Stomach (tissue), 9 donors: ENCODE results near the gene RNF13. TPM values are rescaled to one million over a fixed set of nuclear protein-coding genes. Genes with fewer than 3 reads are reported as not detected.
A peak's percentile ranks its signal among the peaks of the same experiment; 100 is the strongest.

Source experiments
- DNase-seq, 2 donors: peaks; one replicate each; pipeline versions ENCODE4 v3.0.0 to v3.0.0-alpha.2; 2013 to 2019
- H3K27ac ChIP-seq, 5 donors: fragments of 200-600 bp in 4 of 5; sonication (generic) in 4 of 5; one replicate each; pipeline ENCODE4 v1.5.1; 2013 to 2019; ENCODE audit warnings: mild to moderate bottlenecking in 1 of 5, moderate library complexity in 1 of 5
- H3K27me3 ChIP-seq, 3 donors: fragments of 200-600 bp; sonication (generic); one replicate each; pipeline ENCODE4 v1.5.1; 2017 to 2019; ENCODE audit warnings: mixed run types in 1 of 3
- H3K36me3 ChIP-seq, 4 donors: fragments of 200-600 bp; sonication (generic); 1 replicate in 3 of 4; 2 replicates in 1 of 4; pipeline ENCODE4 v1.5.1; 2016 to 2019
- H3K4me1 ChIP-seq, 4 donors: fragments of 200-600 bp; sonication (generic); one replicate each; pipeline ENCODE4 v1.5.1; 2016 to 2019
- H3K4me3 ChIP-seq, 4 donors: fragments of 200-600 bp; sonication (generic) in 3 of 4; one replicate each; pipeline ENCODE4 v1.5.1; 2016 to 2019; ENCODE audit warnings: mild to moderate bottlenecking in 1 of 4
- H3K9me3 ChIP-seq, 4 donors: fragments of 200-600 bp; sonication (generic); one replicate each; pipeline ENCODE4 v1.5.1; 2016 to 2019
- CTCF ChIP-seq, 7 experiments: fragments of 450-650 bp in 4 of 7; fragments of 200-600 bp in 3 of 7; sonication (generic) in 3 of 7; IDR thresholded peaks; one replicate each; pipeline ENCODE4 v1.5.1; 2016 to 2019; ENCODE audit warnings: antibody characterized with exemption in 7 of 7, control low read depth in 2 of 7, mild to moderate bottlenecking in 1 of 7
- EP300 ChIP-seq: sonication (generic); formaldehyde crosslinking; IDR thresholded peaks from one replicate; pipeline ENCODE4 v1.6.1; 2017; ENCODE audit warnings: antibody characterized with exemption
- POLR2A ChIP-seq, 4 donors: fragments of 450-650 bp; IDR thresholded peaks; one replicate each; pipeline ENCODE4 v1.6.1; 2016; ENCODE audit warnings: antibody characterized with exemption in 4 of 4, control low read depth in 2 of 4, mild to moderate bottlenecking in 1 of 4, moderate library complexity in 1 of 4
- POLR2AphosphoS5 ChIP-seq, 3 donors: sonication (generic); formaldehyde crosslinking; IDR thresholded peaks; one replicate each; pipeline ENCODE4 v1.6.1; 2016; ENCODE audit warnings: antibody characterized with exemption in 3 of 3
- WGBS, 5 donors: extraction: QIAGEN DNeasy Blood & Tissue Kit in 3 of 5; methylation state at CpG; one replicate each; pipeline versions ENCODE4 v1.1.5 to v1.1.7; 2013 to 2018; 5-methylcytosine and 5-hydroxymethylcytosine counted together
- intact Hi-C: fragments of 100-400 bp; cut with DNase I; formaldehyde crosslinking; loops from one replicate; pipeline ENCODE4 v1.15.1; 2023; ENCODE audit warnings: low total_unique reads
- polyA plus RNA-seq, 3 donors: library from polyadenylated mRNA; stranded (reverse); fragments of 200-250 nt; gene quantifications; one replicate each; pipeline ENCODE4 v1.2.3, GENCODE V29; 2013
- total RNA-seq, 5 donors: library from RNA; depleted of rRNA; stranded (reverse); fragments of >200 nt; gene quantifications; one replicate each; pipeline versions ENCODE4 v1.1.0 to v1.2.3, GENCODE V29; 2014 to 2016
- donor health status: healthy with polysubstance abuse.
- donor health status: Bipolar disorder and iron deficiency.
- donor health status: healthy.

The RNF13 gene
- total and polyA plus RNA-seq, 8 donors = 6.7 to 130 (median 31.3) TPM

GRCh38 chr3:149781211-149781610 is 31.8 kb upstream of the RNF13 start:
- no peaks in the 10 kb centered on the region for H3K27me3 ChIP-seq
- 57 to 72% (median 66%) methylated on average over 4 of the region's 4 CpGs for WGBS, 5 donors
- no peaks in the 10 kb centered on the region for H3K9me3 ChIP-seq
- H3K27ac ChIP-seq = peak overlapping the region in 1 of 5 donors; percentile 12
- TF ChIP-seq POLR2AphosphoS5 (IDR thresholded peaks at IDR 0.05) (no peak), POLR2A (IDR thresholded peaks at IDR 0.05) (no peak), CTCF (IDR thresholded peaks at IDR 0.05) (no peak), EP300 (no peak)
- H3K4me1 ChIP-seq = peaks cover 0 to 21% (median 0%) of the 10 kb centered on the region in 4 donors
- no peak overlapping the region for H3K4me3 ChIP-seq
- H3K36me3 ChIP-seq = no peaks in the 10 kb centered on the region
- intact Hi-C loops = no loop called here
- DNase-seq = peak in 1 of 2 donors; percentile 10

- no peaks in the 10 kb centered on the region for H3K9me3 ChIP-seq
- H3K27me3 ChIP-seq = no peaks in the 10 kb centered on the region
- H3K36me3 ChIP-seq = no peaks in the 10 kb centered on the region
- no peak overlapping the region for H3K4me3 ChIP-seq
- peak overlapping the region in 1 of 5 donors; percentile 12 for H3K27ac ChIP-seq
- DNase-seq = no peak
- no peak for TF ChIP-seq POLR2A (IDR thresholded peaks at IDR 0.05)
- no peak for TF ChIP-seq CTCF (IDR thresholded peaks at IDR 0.05)
- no peak for TF ChIP-seq EP300
- TF ChIP-seq POLR2AphosphoS5 (IDR thresholded peaks at IDR 0.05) = no peak
- peaks cover 0 to 21% (median 0%) of the 10 kb centered on the region in 4 donors for H3K4me1 ChIP-seq
- 81 to 88% (median 87%) methylated on average over 3 of the region's 3 CpGs for WGBS, 5 donors
- intact Hi-C loops = no loop called here
Measured at GRCh38 chr3:149781741-149782140, 31.3 kb upstream of the RNF13 start.

- DNase-seq = no peak
- intact Hi-C loops = no loop called here
- no peak for TF ChIP-seq CTCF (IDR thresholded peaks at IDR 0.05)
- no peak for TF ChIP-seq POLR2A (IDR thresholded peaks at IDR 0.05)
- TF ChIP-seq POLR2AphosphoS5 (IDR thresholded peaks at IDR 0.05) = no peak
- TF ChIP-seq EP300 = no peak
- no peak overlapping the region for H3K27ac ChIP-seq
- no peaks in the 10 kb centered on the region for H3K9me3 ChIP-seq
- no peaks in the 10 kb centered on the region for H3K27me3 ChIP-seq
- peaks cover 0 to 16% (median 0%) of the 10 kb centered on the region in 4 donors for H3K4me1 ChIP-seq
- no peaks in the 10 kb centered on the region for H3K36me3 ChIP-seq
- H3K4me3 ChIP-seq = no peak overlapping the region
Measured at GRCh38 chr3:149783576-149783975, 29.4 kb upstream of the RNF13 start.

- Histone ChIP-seq H3K4me1 (peaks cover 0 to 16% (median 0%) of the 10 kb centered on the region in 4 donors), H3K27ac (peak overlapping the region in 1 of 5 donors; percentile 33), H3K9me3 (no peaks in the 10 kb centered on the region), H3K27me3 (no peaks in the 10 kb centered on the region), H3K36me3 (no peaks in the 10 kb centered on the region), H3K4me3 (no peak overlapping the region)
- TF ChIP-seq EP300 = no peak
- no peak for TF ChIP-seq POLR2A (IDR thresholded peaks at IDR 0.05)
- no peak for TF ChIP-seq POLR2AphosphoS5 (IDR thresholded peaks at IDR 0.05)
- no peak for TF ChIP-seq CTCF (IDR thresholded peaks at IDR 0.05)
- 73 to 89% (median 79%) methylated on average over 5 of the region's 5 CpGs for WGBS, 5 donors
- DNase-seq = no peak
- intact Hi-C loops = no loop called here
Measured at GRCh38 chr3:149784064-149784704, 28.8 kb upstream of the RNF13 start.
